Measurements from ENCODE around the gene PACSIN1.

DNA sequence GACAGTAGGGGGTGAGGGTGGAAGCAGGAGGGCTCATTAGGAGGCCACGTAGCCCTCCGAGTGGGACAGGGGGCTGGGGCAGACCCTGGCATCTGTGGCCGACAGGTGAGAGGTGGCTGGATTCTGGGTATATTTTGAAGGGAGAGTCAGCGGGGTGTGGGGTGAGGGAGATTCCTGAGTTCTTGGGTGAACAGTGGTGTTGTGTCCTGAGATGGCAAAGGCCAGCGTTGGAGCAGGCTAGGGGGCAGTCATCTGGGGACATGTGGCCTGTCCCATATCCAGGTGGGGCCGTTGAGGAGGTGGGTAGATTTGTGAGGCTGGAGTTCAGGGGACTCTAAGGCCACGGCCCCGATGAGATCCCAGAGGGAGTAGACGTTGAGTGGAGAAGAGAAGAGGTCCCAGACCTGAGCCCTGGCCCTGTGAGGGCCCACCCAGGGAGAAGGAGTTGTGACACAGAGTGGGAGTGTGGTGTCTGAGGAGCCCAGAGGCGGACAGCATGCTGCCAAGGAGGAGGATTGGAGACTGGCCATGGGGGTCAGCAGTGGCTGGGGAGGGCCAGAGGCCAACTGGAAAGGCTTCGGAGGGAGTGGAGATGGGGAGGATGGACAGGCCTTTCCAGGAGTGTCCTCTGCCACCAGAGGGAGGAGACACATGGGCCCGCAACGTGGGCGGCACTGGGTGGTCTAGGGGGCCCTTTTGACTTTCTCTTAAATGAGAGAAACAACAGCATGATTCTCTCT is 19.6 kb downstream of the PACSIN1 start:
- TF ChIP-seq, protein P1, sequence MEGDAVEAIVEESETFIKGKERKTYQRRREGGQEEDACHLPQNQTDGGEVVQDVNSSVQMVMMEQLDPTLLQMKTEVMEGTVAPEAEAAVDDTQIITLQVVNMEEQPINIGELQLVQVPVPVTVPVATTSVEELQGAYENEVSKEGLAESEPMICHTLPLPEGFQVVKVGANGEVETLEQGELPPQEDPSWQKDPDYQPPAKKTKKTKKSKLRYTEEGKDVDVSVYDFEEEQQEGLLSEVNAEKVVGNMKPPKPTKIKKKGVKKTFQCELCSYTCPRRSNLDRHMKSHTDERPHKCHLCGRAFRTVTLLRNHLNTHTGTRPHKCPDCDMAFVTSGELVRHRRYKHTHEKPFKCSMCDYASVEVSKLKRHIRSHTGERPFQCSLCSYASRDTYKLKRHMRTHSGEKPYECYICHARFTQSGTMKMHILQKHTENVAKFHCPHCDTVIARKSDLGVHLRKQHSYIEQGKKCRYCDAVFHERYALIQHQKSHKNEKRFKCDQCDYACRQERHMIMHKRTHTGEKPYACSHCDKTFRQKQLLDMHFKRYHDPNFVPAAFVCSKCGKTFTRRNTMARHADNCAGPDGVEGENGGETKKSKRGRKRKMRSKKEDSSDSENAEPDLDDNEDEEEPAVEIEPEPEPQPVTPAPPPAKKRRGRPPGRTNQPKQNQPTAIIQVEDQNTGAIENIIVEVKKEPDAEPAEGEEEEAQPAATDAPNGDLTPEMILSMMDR (IDR thresholded peaks at IDR 0.05; ENCODE audit: insufficient read depth, low read length, poor library complexity, severe bottlenecking) = no peak
- no peak for TF ChIP-seq EZH2phosphoT487 (conservative IDR thresholded peaks at IDR 0.05; ENCODE audit: low read length)

Measured in SU-DHL-6 (cell line).